Muscle of back (tissue), 11 donors: ENCODE results near the gene COL4A6. TPM values are rescaled to one million over a fixed set of nuclear protein-coding genes. Genes with fewer than 3 reads are reported as not detected.
A peak's percentile ranks its signal among the peaks of the same experiment; 100 is the strongest.

Experiments
- DNase-seq, 3 donors: peaks; one replicate each; pipeline versions ENCODE4 v3.0.0 to v3.0.0-alpha.2; 2013
- polyA plus RNA-seq, 10 donors: library from polyadenylated mRNA; unstranded; fragments of 120-200 nt; gene quantifications; one replicate each; pipeline ENCODE4 v1.2.1, GENCODE V29; 2013; ENCODE audit not compliant: insufficient read length in 10 of 10

COL4A6 gene
- polyA plus RNA-seq, 10 donors = 1.2 to 4.6 (median 1.6) TPM

DNA sequence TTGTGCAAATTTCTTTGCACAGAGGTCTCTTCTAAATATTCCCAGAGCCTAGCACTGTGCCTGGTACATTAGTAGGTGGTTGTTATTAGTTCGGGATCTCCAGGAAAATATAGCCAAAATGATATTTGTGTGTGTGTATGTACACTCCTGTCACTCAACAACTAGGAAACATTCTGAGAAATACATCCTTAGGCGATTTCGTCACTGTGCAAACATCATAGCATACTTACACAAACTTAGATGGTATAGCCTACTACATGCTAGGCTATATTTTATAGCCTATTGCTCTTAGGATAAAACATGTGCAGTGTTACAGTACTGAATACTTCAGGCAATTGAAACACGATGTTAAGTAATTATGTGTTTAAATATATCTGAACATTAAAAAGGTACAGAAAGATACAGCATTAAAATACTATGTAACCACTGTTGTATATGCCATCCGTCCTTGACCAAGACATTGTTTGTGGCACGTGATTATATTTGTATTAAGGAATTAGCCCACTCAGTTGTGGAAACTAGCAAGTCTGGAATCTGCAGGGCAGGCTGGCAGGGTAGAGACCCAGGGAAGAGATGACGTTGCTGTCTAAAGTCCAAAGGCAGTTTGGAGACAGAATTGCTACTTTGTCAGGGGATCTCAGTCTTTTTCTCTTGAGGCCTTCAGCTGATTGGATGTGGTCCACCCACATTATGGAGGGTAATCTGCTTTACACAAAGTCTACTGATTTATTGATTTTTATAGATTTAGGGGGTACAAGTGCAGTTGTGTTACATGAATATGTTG, 106.9 kb downstream of the COL4A6 start:
- DNase-seq = no peak

DNA sequence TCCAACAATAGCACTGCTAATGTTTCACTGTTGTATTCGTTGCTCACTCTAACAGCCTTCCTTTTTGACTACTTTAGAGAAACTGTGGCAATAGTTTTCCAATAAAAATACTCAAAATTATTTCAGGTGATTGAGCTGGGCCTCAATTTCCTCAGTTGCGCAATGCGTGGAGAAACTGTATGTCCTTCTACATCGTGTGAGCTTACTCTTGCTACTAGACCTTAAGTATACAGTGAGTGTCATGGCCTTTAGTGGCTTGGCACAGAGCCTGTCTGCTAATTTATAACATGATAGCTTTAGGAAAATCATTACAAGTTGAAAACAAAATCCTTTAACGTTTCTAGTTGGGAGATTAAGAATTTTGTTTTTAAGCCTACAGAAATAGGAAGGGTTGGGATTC, 114.5 kb downstream of the COL4A6 start:
- no peak for DNase-seq

DNA sequence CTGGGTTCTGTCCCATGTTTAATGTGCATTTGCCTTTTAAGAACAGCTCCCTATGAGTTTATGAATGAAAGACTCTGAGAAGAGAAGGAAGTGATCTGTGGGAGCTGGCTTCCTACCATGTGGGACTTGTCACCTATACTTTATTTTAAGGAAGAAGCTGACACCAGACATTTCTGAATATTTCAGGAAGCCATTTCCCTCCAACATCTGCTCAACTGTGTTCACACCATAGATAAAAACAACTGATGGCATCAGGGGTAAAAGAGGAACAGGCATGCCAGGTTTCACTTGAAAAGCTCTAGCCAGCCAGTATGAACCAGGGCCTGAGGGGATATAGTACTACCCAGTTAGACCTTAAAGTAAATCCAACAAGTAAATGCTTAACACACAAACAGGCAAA, 116.0 kb downstream of the COL4A6 start:
- no peak for DNase-seq

DNA sequence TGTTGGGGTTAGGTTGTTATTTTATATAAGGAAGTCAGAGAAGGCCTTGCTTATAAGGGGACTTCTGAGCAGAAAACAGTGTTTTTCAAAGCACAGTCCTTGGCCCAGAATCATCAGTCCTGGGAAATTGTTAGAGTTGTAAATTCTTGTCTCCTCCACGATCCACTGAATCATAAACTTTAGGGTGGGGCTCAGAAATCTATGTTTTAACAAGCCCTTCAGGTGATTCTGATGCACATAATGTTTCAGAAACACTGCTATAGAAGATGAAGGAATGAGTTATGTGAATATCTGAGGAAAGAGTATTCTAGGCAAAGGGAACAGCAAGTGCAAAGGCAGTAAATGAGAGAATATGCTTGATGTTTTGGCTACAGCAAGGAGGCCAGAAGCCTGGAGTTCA, 121.8 kb downstream of the COL4A6 start:
- DNase-seq = no peak

DNA sequence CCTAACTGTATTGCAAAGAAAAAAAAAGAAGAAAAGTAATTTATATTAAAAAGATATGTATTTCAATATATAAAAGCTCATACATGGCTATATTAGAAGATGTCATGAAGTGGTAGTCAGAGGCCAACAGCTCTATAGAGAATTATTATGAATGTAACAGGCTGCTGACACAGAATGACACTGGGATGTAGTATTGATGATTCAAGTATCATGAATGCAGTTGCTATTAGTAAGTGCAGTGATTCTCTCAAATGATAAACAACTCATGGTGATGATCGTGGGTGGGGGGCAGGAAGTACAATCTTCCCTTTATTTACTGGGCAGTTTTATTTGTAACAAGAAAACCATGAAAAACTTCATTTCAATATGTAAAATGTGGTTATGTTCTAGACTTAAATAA, 124.6 kb downstream of the COL4A6 start:
- DNase-seq = no peak

DNA sequence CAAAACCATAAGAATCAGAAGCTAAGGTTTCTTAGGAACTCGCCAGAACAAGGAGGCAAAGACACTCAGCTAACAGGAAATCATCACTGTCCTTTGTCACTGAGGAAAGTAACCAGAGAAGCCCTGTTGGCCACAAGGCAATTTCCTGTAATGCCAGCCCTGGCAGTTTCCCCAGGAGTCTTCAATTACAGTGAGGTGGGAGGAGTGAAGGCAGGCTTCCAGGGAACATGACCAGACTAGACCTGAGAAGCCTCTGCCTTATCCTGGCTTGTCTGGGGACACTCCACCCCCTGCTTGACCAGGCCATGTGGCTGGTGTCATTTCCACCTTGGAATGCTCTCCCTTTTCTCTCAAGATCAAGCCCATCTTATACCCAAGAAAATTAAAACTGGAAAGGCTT, 125.3 kb downstream of the COL4A6 start:
- peak; percentile 18 to 49 (median 28) for DNase-seq

DNA sequence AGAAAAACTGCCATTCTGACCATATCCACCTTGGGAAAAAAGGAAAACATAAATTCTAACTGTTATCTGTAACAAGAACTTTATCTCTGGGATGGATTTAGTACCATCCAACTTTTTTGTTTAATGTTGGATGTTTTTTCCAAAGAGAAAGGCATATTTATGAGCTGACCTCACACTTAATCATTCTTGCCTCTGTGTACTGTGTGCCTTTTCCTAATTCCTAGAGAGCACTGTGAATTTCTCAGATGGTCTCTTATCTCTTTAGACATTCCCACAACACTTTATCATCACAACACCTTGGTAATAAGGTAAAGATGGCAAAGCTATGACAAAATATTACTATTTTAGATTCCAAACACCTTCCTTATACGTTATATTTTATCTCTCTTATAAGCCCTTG, 126.2 kb downstream of the COL4A6 start:
- DNase-seq = no peak

DNA sequence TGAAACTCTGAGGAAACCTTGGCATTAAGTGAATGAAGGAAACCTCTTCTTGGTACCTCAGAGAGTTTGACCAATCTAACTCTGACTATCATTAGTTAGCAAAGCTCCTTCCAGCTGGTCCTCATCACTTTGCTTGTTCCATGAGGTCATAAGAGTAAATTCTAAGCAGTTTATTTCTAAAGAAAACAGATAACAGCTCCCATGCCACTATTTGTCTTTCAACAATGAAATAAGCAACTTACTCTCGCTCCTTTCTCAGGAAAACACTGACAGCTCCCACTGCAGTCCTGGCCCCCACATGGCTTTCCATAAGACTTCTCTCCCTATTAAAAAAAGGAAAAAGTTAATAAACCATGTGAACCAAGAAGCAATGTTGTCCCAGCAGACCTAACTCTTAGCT, 127.7 kb downstream of the COL4A6 start:
- no peak for DNase-seq

DNA sequence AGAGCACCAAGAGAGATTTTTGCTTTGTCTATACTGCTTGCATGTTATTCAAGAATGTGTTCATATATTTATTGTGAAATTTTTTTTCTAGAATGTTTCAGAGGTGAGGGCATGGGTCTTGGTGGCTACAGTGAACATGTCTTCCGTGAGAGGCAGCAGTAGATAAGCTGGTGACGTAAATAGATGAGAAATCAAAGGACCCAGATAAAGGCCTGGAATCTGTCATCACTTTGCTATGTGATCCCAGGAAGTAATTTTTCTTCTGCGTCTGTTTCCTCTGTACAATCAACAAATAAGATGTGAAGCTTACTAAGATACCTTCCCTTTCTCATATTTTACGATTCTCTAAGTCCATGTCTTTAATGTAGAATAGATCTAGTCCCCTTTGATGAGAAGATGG, 129.1 kb downstream of the COL4A6 start:
- DNase-seq = no peak

DNA sequence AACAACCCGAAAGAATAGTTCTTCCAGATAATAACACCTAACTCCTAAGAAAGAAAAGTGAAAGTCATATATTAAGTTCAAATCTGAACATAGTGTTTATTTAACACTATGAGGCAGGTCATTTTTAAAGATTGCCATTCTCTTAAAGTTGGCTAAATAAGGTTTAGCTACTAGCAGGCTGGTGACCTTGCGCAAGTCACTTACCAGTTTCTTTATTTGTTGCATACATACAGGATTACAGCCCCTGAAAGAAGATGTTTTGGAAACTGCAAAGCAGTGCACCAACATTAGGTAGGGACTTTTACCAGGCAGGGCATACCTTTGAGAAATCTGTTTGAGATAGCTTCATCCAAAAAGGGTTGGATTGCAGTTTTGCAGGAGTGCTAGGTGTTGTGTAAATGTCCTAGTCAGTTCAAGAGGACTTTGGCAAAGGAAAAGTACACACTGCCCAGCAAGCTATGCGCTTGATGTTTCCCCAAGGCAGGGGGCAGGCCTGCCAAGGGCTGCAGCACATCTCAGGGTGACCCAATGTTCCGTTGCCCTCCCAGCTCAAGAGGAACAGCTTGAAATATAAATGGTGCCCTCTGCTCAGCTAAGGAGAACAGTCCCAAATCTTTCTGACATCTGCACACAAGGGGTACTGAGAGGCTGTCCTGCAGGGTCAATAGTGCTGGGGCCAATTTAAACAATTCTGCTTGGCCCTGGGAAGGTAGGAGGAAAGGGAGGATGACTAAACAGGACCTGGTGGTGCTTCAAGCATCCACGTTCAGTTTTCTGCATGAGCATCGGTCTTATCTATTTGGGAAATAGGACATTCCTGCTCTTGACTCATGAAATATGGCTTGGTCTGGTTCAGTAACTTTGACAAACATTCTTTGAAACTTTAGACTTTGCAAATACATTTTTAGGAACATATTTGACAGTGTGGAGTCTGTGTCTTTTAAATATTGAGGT, 130.8 kb downstream of the COL4A6 start:
- no peak for DNase-seq

DNA sequence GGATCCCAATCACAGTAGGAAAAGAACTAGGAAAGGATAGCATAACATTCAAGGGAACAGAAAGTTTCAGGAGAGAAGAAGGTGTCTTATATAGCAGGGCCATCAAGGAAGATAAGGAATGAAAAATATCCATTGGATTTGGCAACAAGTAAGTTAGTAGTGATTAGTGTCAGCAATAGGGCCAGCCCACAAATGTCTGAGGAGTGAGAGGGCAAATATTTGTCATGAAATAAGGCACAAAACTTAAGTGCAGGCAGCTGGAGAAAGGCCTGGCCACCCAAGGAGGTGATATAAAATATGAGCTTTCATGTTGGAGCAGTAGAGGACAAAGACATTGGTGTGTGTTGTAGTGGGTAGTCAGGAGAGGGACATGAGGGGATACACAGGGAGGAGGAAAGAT, 132.1 kb downstream of the COL4A6 start:
- DNase-seq = no peak

DNA sequence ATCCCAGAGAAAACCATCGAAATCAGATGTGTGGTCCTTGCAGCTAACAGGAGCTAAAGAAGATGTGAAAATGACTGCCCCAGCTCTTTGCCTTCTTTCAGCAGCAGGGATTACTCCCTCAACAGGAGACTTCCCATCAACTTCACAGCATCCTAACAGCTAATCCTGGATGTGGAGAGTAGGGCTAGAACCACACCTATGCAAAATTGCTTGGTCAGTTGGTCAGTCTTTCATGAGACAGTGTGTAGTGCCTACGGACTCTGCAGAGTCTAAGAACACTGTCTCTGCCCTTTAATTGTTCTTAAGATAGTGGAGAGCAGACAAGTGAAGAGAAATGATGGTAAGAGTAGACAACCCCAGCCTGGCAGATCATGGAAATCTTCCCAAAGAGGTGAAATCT, 133.5 kb downstream of the COL4A6 start:
- no peak for DNase-seq

DNA sequence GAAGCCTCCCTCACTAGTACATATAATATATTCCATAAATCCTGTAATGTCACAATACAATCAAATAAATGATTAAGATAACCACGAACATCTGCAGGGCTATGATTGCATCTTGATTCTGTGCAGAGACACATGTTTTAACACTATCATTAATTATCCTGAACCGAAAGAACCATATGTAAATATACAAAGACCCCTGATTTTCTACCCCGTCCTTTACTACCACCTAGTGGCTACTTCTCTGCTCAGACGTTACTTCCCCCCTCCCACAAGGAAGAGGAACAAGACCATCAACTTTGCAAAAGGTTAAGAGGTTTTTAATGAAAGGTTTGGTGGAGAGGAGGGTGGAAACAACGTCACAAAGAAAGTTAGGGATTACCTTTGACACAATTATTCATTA, 134.0 kb downstream of the COL4A6 start:
- DNase-seq = peak in 2 of 3 donors; percentile 14 to 43

DNA sequence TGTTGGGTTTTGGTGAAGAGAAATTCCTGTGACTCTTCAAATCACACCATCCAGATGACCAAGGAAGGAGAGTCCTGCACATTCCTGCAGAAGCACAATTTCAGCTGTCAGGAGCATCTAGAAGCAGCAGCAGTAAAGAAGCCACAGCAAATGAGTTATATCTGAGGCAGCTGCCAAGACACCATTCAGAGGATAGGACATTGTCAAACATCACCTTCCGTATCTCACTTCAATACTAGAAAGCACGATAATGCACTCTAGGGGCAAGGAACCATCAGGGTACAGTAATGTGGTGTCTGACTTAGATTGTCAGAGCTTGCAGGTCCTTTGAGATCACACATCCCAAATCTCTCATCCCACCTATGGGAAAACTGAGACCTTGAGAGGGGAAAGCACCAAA, 134.5 kb downstream of the COL4A6 start:
- no peak for DNase-seq

DNA sequence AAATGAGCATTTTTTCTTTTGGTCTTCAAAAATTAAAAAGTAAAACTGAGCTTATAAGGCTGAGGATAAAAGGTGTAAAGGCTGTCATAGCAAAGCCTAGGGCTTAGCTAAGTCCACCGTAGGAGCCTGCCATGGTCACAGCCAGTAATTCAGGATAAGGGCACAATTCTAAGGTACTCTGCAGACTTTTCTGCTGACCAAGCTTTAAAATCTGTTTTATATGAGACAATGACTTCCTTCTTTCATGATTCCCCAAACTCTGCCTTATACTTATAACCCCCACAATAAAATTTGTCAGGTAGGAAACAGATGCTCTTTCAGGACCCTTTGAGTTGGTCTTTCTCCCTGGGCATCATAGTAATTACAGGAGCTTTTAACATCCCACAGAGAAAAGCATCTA, 138.5 kb downstream of the COL4A6 start:
- DNase-seq = no peak

DNA sequence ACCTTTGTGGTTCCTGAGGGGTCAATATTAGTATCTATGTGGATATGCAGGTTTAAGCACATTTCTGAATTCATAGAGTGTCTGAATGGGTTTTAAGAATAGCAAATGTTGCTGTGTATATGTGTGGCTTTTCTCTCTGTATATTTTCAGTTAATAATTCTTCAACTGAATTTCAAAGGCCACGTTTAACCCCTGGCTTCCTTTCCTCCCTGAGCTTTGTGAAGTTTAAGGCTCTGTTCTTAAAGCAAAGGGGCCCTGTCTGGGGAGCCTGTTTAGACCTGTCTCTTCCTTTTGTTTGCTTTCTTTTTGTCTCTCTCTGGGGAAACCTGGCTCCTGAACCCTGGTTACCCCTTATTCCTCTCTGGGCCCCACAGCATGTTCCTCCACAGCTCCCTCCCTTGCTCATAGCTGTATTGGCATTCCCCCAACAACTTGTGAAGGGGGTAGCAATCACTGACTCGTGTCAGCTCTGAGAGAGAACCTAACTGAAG, 139.1 kb downstream of the COL4A6 start:
- peak in 1 of 3 donors; percentile 22 for DNase-seq

DNA sequence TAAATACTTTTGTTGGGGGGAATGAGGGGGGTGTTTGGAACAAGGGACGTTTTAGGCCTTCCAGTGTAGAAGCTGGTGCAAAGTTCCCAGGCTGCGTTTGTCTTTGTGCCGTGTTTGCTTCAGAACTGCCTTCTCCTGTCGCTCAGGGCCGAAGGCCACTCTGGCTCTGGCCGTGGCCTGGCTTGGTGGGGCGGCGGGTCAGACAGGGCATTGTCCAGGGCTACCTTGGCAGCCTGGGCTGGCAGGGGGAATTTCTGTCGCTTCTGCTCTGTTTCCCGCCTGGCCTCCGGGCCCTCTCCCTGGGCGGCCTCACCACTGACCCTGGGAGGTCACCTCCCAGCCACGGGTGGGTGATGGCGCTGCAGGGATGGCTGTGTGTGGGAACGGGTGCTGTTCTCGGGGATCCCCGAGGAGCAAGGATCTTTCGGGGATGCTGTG, 140.0 kb downstream of the COL4A6 start:
- no peak for DNase-seq

DNA sequence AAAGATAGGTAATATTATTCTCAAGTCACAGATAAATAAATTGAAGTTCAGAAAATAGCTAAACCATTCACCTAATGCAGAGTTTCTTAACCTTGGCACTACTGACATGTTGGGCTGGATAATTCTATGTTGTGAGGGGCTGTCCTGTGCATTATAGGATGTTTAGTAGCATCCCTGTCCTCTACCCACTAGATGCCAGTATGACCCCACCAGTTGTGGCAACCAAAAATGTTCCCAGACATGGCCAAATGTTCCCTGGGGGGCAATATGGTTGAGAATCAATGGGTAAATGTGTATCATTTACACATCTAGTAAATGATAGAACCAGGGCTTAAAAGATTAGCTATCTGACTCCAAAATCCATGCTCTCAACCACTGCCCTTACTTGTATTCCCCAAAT, 140.9 kb downstream of the COL4A6 start:
- no peak for DNase-seq

DNA sequence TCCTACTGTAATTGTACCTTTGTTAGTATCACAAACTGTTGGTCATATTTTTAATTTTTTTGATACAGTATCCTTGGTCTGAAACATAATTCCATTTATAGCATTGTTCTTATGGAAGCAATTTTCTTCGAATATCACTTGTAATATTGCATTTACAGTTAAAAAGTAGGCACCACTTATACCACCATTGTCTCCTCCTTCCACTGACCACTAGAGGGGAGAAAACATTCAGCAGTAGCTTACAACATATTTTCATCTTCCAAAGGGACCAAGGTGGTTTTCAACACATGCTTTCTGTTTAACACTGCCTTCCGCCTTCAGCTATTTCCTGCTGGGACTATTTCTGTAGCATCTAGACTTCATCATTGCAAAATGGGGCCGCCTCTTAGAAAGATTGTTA, 146.2 kb downstream of the COL4A6 start:
- no peak for DNase-seq

DNA sequence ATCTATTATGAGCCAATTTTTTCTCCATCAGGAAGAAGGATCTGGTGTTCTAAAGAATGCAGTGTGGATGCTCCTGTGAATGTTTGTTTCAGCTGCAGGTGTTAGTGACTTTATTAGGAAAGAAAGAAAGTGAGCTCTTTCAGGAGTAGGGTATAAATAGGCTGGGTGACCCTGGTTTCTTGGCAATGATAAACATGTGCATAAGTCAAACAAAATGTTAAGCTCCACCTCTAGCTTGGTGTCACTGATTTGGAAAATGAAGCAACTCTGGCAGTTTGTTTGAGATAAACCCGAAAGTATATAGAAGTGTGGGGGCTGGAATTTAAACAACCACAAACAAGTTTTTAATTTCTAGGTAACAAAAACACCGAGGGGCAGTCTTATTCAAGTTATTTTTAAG, 152.3 kb downstream of the COL4A6 start:
- DNase-seq = no peak

DNA sequence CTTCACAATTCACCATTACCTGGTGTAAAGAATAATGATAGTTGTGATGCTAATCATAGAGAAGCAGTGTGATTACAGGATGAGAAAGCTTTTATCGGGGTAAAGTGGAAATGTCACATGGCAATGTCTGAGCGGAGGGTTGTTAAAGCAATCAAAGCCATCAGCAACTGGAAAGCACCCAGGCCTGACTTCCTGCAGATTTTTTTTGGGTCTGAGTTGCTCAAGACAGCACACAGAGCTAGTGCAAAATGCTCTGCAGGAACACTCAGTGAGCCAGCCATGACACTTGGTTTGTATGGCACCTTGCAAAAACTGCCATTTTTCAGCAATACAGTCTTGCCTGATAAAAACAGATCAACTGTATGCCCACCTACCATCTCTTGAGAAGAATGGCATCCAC, 152.9 kb downstream of the COL4A6 start:
- no peak for DNase-seq

DNA sequence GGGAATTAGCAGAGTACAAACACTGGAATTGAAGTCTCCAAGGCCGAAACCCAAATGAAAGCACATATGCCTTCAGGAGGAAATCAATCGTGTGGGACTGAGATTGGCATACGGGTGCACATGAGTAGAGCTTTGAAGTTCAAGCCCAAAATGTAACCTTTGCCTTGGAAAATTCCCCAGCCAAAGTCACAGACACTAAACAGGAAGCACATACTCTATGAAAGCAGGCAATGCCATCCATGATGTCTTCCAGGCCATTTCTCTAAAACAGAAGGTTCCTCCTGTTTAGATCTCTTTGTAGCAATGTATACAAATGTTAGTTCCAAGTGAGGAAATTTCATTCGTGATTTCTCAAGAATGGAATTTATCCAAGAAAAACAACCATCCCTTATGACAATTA, 162.5 kb downstream of the COL4A6 start:
- DNase-seq = no peak

DNA sequence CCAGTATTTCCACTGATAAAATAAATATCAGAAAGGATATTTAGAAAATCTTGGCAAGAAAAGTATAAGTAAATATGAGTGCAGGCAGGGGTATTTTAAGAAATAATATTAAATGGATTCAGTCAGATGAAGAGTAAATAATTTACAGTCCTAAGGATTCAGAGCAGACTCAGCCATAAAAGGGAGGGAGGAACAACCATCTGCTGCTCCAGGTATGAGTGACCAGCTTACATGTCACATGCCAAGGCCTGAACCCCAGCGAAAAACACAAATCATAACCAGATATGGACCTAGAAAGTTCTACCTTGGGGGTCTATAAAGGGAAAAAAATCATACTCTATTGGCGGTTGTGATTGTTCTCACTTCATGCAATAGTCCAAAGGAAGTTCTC, 166.8 kb downstream of the COL4A6 start:
- no peak for DNase-seq
